ENCODE measurements around the gene CDC23.
A peak's percentile ranks its signal among the peaks of the same experiment; 100 is the strongest.
"Not testable (repeated sequence)": the region's sequence is repeated elsewhere in the genome, so short reads cannot be mapped to it uniquely, and the experiment has no call there.

CDC23 gene, protein sequence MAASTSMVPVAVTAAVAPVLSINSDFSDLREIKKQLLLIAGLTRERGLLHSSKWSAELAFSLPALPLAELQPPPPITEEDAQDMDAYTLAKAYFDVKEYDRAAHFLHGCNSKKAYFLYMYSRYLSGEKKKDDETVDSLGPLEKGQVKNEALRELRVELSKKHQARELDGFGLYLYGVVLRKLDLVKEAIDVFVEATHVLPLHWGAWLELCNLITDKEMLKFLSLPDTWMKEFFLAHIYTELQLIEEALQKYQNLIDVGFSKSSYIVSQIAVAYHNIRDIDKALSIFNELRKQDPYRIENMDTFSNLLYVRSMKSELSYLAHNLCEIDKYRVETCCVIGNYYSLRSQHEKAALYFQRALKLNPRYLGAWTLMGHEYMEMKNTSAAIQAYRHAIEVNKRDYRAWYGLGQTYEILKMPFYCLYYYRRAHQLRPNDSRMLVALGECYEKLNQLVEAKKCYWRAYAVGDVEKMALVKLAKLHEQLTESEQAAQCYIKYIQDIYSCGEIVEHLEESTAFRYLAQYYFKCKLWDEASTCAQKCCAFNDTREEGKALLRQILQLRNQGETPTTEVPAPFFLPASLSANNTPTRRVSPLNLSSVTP

DNA sequence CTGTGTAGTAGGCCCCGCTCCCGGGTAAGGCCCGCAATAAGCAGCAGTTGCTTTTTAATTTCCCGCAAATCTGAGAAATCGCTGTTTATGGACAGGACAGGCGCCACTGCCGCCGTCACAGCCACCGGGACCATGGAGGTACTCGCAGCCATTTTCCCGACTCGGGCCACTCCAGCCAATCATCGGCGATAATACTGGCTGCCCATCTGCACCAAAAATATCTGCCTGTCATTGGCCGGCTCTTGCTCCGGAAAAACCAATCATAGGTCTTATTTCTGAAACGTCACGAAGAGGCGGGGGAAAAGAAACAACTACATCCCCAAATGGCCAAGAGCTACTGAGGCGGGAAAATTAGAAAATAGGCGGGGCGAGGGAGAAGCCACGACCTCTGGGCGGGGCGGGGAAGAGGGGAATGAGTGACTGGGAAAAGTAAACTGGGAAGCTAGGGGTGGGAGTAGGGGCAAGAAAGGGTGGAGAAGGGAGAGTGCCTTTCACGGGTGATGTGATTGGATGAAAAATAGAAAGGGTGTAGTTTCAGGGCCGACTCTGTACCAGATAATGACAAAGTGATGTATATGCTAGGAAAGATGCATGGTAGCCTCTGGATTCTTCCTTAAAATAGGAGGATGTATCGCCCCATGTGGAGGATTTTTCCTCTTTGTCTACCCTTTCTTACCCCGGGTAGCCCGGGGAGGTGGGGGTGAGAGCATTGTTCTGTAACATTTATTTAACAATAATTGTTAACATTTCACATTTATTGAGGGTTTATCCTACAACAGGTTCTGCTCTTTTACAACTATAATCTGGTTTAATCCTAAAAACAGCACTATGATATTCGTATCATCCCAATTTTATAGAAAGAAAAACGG, at the start of gene CDC23:
CDC23 (minus strand) TSS at position 163 of the 869 bp plus-strand sequence; CDS start at position 152, 11 bp downstream.
- peak; percentile 98 for DNase-seq

DNA sequence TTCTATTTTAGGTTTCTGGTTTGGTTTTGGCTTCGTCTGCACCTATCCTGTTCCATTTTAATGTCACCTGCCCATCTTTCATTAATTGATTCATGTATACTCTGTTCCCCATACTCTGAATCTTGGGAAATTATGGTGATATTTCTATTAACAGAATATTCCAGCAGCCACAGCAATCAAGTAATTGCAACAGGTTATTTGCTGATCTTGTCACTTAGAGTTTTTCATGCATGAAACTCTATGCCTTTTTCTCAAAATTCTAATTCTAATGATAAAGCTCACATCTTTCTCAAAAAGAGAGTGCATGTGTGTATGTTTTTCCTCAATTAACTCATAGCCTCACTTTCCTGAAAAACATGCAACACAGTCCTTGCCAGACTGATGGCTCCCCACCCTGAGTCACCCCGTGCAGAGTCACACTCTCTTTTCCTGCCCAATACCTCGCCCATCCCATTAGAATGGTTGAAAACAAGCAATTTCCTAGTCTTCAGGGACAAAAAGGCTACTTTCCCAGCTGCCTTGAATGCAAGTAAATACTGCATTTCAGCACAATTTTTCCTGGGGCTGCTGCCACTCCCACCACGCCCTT, 45.7 kb upstream of the CDC23 start:
- no peak for DNase-seq

DNA sequence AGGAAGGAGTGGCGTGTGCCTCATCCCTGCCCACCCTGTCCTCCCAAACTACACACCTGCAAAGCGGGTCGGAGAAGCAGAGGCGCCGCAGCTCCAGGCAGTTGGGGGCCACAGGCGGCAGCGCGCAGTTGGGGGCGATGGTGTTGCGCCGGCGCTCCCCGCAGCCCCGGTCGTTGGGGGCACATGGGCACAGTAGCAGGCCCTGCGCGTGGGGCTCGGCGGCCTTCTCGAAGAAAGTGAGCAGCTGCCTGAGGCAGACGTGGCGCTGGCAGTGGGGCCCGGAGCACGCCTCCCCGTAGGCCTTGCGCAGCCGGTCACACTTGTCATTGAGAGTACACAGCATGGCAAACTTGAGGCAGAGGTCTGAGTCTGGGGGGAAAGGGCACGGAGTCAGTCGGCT, 44.5 kb upstream of the CDC23 start:
- no peak for DNase-seq

DNA sequence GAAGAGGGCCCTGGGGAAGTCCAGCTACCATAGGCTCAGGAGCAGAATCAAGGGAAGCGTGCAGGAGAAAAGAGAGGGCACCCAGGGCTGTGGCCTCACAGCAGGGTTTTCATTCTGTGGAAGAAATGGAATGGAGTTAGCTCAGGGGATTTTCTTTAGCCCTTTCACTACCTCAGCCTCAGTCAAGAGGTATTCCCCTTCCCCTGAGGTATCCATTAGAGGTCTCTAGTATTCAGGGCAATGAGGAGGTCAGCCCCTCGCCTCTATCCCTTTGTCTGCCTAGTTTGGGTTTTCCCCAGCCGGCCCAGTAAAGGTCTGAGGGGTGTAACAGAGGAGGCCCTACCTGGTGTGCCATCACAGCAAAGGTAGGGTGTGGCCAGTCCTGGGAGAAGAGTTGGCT, 39.8 kb upstream of the CDC23 start:
- no peak for DNase-seq

DNA sequence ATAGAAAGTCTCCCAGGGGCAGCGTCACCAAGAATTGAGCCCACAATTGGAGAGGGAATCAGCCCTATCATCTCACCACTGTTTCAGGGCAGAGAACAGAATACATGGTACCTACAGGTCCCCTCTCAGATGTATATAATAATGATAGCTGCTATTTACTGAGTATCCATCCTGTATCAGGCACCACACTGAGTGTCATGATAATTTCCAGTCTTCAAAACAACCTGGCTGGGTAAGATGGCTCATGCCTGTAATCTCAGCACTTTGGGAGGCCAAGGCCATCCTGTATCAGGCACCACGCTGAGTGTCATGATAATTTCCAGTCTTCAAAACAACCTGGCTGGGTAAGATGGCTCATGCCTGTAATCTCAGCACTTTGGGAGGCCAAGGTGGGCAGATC, 34.7 kb upstream of the CDC23 start:
- DNase-seq = not testable (repeated sequence)

DNA sequence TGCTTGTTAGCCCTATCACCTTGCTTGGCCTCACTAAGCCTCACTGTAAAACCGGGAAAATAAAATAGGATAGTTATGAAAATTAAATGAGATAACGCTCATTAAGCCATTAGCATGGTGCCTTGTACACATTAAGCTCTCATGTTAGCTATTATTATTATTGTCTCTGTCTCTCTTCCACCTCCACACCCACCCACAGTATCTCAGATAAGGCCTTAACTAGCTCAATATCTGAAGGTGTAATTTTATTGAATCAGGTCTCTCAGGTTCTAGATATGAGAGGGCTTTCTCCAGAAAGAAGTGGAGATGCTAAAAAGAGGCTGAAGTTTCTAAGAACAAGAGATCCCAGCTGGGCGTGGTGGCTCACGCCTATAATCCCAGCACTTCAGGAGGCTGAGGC, 33.7 kb upstream of the CDC23 start:
- no peak for DNase-seq

DNA sequence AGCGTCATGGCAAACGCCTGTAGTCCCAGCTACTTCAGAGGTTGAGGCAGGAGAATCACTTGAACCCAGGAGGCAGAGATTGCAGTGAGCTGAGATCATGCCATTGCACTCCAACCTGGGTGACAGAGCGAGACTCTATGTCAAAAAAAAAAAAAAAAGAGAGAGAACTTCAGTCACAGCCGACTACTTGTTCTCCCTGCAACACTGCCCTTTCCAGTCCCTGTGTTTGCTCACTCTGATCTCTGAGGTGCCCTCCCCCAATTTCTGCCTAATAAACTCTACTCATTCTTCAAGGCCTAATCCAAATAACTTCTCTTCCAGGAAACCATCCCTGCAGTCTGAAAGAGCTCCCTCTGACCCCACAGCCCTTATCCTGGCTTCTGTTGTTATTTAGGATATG, 33.2 kb upstream of the CDC23 start:
- DNase-seq = no peak

DNA sequence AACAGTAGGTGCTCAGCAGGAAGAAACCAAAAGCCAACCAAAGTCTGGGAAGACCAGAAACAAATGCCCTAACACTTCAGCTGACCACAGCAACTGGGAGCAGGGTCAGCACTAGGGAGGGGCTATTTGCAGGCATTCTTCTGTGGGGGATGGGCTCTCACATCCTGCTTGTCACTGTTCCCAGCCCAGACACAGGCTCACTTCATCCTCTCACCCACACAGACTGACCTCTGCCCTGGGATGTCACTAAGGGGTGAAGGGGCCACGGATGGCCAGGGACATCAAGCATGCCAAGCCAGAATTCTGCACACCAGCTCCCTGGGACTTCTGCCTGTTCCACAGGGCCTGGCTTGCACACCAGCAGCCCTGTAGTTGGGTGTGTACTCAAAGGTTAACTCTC, 32.6 kb upstream of the CDC23 start:
- DNase-seq = no peak

DNA sequence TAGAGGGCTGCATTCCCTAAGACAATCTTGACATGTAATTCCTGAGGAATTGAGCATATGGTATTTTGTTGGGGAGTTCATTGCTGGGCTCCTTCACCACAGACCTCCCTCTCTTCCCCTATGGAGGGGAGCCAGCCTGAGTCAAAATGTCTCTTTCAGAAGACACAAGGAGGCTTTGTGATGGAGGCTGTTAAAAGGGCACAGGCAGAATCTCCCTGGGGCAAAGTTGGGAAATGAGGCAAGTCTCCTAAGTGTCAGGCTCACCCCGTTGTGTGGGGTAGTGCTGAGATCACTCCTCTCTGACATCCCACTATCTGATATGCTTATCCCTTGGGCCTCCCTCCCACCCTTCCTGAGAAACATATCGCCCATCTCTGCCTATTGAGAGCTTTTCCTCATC, 30.7 kb upstream of the CDC23 start:
- DNase-seq = no peak

DNA sequence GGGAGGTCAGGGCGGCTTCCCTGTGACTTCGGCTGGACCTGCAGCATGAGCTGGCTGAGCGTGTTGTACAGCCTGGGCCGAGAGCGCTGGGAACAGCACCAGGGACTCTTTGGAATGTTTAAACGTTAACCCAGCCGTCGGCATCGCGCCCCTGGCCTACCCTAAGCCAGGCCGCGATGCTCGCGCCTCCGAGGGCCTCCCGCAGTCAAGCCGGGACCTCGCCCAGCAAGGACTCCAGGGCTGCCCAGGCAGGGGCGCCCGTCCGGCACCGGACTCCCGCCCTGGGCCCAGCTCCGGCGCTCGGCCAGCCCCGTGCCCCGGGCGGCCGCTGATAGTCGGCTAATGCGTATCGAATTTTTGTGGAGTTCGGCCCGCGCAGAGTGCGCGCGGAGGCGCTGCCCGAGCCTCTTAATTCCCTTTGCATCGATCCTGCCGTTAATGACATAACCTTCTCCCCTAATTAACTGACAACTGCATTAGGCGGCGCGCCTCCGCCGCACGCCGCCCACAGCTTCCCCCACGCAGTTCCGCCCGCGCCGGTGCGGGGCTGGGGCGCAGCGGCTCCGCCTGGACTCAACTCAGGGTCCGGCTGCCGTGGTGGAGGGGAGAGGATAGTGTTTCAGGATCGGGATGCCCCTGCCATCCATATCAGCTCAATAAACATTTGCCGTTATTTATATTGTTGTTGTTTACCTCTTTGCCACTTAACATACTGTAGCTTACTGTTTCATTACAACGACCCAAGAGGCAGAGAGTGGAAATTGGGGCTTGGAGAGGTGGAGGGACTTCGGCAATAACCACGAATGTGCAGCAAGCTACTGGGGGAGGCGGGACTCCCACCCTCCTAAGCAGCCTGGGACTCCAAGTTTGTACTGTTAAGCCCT, 28.8 kb upstream of the CDC23 start:
- DNase-seq = peak; percentile 35

DNA sequence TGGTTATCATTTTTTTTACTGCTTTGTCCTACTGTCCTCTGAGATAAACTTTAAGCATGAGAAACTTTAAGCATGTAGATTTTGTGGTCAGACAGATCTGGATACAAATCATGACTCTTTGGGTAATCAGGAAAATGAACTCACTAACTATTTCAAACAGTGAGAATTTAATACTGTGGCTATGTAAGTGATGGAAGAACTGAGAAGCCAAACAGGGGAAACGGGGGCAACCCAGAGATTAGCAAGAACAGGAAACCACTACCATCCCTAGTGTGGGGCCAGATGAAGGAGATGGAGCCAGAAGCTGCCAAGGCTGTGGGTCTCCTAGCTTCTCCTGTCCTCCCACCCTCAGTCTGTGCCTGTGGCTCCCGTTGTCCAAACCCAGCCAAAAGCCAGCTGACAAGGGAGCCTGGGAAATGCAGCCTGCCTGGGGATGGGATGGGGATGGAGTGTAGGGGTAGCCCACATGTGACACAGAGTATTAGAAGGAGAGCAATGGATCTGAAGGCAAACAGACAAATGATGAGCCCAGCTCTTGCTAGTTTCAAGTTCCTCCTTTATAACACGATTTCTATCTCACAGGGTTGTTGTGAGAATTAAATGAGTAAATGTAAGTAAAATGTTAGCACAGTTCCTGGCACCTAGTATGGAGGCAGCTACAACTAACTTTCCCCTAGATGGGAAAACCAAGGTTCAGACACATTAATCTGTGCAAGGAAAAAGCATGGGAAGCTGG, 27.7 kb upstream of the CDC23 start:
- DNase-seq = no peak

DNA sequence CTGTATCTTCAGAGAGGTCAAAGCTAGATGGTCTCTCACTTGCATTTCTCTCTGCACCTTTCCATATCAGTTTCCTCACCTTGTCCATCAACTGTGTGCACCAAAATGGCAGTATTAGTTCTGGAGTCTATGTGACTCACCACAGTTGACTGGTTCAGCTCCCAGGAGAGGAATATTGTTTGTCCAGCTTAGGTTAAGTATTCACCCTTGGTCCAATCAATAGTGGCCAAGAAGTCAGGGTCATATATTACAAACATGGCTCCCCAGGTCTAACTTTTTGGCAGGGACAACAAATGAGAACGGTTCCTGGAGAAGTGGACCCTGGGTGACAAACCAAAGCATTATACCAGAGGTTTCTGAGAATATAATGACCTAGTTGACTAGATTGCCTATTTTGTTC, 24.9 kb upstream of the CDC23 start:
- no peak for DNase-seq

DNA sequence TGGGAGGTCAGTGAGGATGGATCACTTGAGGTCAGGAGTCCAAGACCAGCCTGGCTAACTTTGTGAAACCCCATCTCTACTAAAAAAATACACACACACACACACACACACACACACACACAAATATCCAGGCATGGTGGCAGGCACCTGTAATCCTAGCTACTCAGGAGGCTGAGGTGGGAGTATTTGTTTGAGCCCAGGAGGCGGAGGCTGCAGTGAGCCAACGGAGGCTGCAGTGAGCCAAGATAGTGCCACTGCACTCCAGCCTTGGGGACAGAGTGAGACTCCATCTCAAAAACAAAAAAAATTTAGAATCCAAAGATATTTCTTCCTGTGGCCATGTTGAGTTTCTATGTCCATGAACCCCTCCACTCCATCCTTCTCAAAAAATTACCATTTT, 21.5 kb upstream of the CDC23 start:
- no peak for DNase-seq

DNA sequence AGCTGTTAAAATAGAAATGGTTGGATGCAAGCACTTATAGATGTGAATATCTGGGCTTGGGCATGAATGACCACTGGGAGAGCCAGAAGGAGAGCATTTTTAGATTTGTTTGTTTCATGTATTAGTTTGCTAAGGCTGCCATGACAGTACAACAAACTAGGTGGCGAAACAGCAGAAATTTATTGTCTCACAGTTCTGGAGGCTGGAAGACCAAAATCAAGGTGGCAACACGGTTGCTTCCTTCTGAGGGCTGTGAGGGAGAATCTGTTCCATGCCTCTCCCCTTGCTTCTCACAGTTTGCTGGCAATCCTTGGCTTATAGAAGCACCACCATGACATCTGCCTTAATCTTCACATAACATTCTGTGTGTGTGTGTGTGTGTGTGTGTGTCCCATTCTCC, 20.2 kb upstream of the CDC23 start:
- DNase-seq = no peak

DNA sequence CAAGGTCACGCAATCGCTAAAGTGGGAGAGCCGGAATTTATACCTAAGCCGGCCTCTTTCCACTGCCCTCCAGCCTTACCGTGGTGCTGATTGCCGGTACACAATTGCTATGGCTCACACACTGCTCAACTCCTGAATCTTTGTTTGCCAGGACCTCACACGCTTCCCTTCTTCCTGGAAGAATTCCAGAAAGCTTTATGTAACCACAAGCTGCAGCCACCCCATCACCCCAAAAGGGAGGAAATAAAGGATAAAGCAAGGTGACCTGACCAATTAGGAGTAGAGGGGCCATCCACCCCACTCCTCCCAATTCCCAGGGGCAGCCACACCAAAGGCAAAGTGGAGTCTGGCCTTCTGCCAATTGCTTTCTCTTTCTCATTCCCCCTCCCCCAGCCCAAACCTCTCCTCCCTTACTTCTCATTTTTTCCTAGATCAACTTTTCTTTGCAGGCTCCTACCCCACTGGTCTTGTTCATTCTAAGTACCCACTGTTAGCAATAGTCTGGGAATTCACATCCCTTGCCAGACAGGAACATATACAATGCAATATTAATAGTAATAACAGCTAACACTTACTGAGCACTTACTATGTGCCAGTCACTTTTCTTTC, 18.0 kb upstream of the CDC23 start:
- peak; percentile 72 for DNase-seq

DNA sequence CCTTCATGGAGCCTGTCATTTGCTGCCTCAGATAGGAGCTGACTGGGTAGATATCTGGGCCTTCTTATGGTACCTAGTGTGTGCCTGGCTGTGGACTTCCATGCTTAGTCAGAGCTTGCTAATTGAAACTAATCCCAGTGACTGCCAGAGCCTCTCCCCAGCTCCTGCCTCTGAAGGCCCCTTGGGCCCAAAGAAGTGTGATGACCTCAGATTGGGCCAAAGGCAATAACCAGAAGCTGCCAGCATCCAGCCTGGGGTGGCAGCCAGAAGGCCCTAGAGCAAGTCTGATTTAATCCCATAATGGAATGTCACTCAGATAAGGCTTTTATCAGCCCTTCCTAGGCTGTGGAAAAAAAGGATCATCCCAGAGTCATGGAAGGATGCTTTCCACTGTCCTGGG, 17.1 kb upstream of the CDC23 start:
- no peak for DNase-seq

DNA sequence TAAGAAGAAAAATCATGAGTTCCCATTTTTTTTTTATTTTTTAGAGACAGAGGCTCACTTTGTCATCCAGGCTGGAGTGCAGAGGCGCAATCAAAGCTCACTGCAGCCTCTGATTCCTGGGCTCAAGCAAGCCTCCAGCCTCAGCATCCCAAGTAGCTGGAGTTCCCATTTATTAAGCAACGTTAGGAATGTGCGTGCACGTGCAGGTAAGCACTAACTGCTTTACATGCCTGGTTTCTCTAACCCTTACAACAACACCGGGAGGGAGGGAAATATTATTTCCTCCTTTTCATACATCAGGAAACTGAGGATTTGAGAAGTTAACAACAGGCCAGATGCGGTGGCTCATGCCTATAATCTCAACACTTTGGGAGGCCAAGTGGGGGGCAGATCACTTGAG, 16.3 kb upstream of the CDC23 start:
- DNase-seq = no peak

DNA sequence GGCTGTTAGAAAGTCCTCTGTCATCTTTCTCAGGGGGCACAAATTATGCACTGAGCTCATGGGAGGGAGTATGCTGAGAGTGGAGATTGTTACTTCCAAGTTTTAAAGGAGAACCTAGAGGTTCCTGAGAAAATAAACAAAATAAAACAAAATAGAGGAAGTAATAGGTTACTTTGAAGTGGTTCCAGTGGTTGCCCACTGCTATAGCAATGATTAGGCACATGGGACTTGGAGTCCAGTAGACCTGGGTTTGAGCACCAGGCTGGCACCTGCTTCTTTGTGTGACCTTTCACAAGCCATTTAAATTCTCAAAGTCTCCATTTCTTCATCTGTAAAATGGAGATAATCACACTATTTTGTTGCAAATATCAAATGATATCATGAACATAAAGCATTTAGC, 13.8 kb upstream of the CDC23 start:
- DNase-seq = no peak

DNA sequence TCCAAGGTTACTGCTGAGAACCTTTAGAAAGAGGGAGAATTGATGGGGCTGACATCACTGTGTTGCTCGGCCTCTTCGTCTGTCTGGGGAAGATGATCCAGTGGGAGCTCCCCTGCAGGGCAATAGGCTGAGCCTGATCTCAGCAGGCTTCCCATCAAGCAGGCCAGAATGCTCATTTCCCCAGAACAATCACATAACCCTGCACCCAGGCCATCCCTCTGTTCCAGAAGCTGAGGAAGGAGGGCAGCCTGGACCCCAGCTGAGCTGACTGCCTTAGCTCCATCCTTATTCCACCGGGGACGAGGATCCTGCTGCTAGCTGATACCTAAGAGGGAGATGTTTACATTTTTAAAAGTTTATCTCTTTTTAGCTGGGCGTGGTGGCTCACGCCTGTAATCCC, 11.6 kb upstream of the CDC23 start:
- no peak for DNase-seq

DNA sequence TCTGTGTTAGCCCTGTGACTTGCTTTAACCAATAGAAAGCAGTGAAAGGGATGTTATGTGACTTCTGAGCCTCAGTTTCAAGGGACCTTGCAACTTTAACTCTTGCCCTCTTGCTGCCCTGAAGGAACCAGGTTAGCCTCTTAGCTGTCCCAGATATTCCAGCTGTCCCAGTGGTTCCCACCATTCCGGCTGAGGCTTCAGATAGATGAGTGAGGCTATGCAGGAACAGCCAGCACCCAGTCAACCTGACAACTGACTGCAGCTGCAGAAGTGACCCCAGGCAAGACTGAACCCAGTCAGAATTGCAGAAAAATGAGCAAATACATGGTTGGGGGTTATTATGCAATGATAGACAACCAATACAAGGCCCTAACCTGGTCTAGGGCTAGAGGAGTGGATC, 10.4 kb upstream of the CDC23 start:
- no peak for DNase-seq

DNA sequence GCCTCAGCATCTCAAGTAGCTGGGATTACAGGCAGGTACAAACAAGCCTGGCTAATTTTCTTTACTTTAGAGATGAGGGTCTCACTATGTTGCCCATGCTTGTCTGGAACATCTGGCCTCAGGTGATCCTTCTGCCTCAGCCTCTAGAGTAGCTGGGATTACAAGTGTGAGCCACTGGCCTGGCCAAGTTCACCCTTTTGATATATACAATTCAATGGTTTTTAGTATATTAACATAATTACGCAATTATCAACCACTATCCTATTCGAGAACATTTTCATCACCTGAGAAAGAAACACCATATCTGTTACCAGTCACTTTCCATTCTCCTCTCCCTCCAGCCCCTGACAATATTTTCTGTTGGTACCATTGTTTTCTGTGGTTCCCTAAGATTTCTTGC, 3.7 kb upstream of the CDC23 start:
- no peak for DNase-seq

All from COR-L47 (cell line).